ENCODE measurements around the gene SHROOM1. TPM values are rescaled to one million over a fixed set of nuclear protein-coding genes. Genes with fewer than 3 reads are reported as not detected.

Gene SHROOM1
- total and polyA plus RNA-seq, 9 of the 15 experiments (the other 6 are each of a cell fraction or from before 2014, with no cell fraction given) = 0.44 to 26.5 (median 11.9) TPM

GRCh38 chr5:132871459-132872284 lies 41.2 kb upstream of the SHROOM1 start (continued):
- TF ChIP-seq, protein P1, sequence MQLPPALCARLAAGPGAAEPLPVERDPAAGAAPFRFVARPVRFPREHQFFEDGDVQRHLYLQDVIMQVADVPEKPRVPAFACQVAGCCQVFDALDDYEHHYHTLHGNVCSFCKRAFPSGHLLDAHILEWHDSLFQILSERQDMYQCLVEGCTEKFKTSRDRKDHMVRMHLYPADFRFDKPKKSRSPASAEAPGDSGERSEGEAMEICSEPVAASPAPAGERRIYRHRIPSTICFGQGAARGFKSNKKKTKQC (CRISPR knock-in tag; IDR thresholded peaks at IDR 0.05) = 0 out of 2 replicates have a peak, but pooled peaks have one; percentile 23
- TF ChIP-seq TFE3 (CRISPR knock-in tag; IDR thresholded peaks at IDR 0.05) = no peak
- TF ChIP-seq ILF3 (IDR thresholded peaks at IDR 0.05; ENCODE audit: borderline replicate concordance) = no peak
- no peak for TF ChIP-seq TAF1 (IDR thresholded peaks at IDR 0.05; ENCODE audit: control insufficient read depth, extremely low read depth, insufficient read depth, low read length, severe bottlenecking)
- TF ChIP-seq ZNF79 (CRISPR knock-in tag; IDR thresholded peaks at IDR 0.05; ENCODE audit: low read depth) = no peak
- TF ChIP-seq HNRNPUL1 (IDR thresholded peaks at IDR 0.05; ENCODE audit: low read length) = 0 out of 2 replicates have a peak, but pooled peaks have one; percentile 24
- TF ChIP-seq SAFB2 (IDR thresholded peaks at IDR 0.05; ENCODE audit: borderline replicate concordance, low read depth, low read length, severe bottlenecking) = no peak
- no peak for TF ChIP-seq RBM25 (IDR thresholded peaks at IDR 0.05; ENCODE audit: low read depth, low read length, severe bottlenecking)
- TF ChIP-seq SMAD3 (CRISPR knock-in tag; conservative IDR thresholded peaks at IDR 0.05) = no peak
- TF ChIP-seq EGR1 (conservative IDR thresholded peaks at IDR 0.05) = peak; percentile 54; the same call in 1 of the 2 replicates
- no peak for TF ChIP-seq EP400 (IDR thresholded peaks at IDR 0.05)
- no peak for TF ChIP-seq ZNF75A (CRISPR knock-in tag; IDR thresholded peaks at IDR 0.05)

All from K562 (cell line).